HT1080 (cell line): ENCODE measurements around the gene CPXM1. TPM values are rescaled to one million over a fixed set of nuclear protein-coding genes. Genes with fewer than 3 reads are reported as not detected.
"Not testable (repeated sequence)": the region's sequence is repeated elsewhere in the genome, so short reads cannot be mapped to it uniquely, and the experiment has no call there.

Experiments
- DNase-seq: peaks from one replicate; pipeline ENCODE4 v3.0.0-alpha.2; 2015; ENCODE audit warnings: low read depth
- total RNA-seq: library from RNA; depleted of rRNA; stranded (reverse); fragments of >200 nt; shearing (Covaris generic); gene quantifications from 2 replicates; pipeline ENCODE4 v1.2.3, GENCODE V29; 2014

The CPXM1 gene
- total RNA-seq, 1 experiment from 2014 or later: not detected

GRCh38 chr20:2822073-2822472, 21.6 kb upstream of the CPXM1 start:
- peak; percentile 17 for DNase-seq

GRCh38 chr20:2820896-2821869, 20.8 kb upstream of the CPXM1 start:
- DNase-seq: no peak

GRCh38 chr20:2820084-2820895, 19.9 kb upstream of the CPXM1 start:
- DNase-seq: no peak

GRCh38 chr20:2817891-2818595, 17.6 kb upstream of the CPXM1 start:
- no peak for DNase-seq

GRCh38 chr20:2817341-2817726, 16.9 kb upstream of the CPXM1 start:
- DNase-seq: no peak

- no peak for DNase-seq
Measured at GRCh38 chr20:2816583-2817340, 16.3 kb upstream of the CPXM1 start.

GRCh38 chr20:2816030-2816582, 15.7 kb upstream of the CPXM1 start, which contains the start of gene TMEM239:
TMEM239 (plus strand) TSS chr20:2816364; CDS start chr20:2816555, 191 bp downstream.
- no peak for DNase-seq

GRCh38 chr20:2815242-2815900, 14.9 kb upstream of the CPXM1 start:
- no peak for DNase-seq

- DNase-seq: peak; percentile 95
Measured at GRCh38 chr20:2814587-2815051, 14.2 kb upstream of the CPXM1 start, which contains the start of gene C20orf141. C20orf141 (plus strand) TSS chr20:2814987; CDS start chr20:2815185, 198 bp downstream.

GRCh38 chr20:2814076-2814475, 13.6 kb upstream of the CPXM1 start:
- peak; percentile 62 for DNase-seq

GRCh38 chr20:2812189-2812588, 11.8 kb upstream of the CPXM1 start:
- DNase-seq: no peak

GRCh38 chr20:2809690-2810089, 9.3 kb upstream of the CPXM1 start:
- no peak for DNase-seq

- not testable (repeated sequence) for DNase-seq
Measured at GRCh38 chr20:2807929-2808328, 7.5 kb upstream of the CPXM1 start.

- DNase-seq: no peak
Measured at GRCh38 chr20:2807019-2807418, 6.6 kb upstream of the CPXM1 start.

GRCh38 chr20:2806351-2806701, 5.9 kb upstream of the CPXM1 start:
- DNase-seq: no peak

GRCh38 chr20:2805689-2806350, 5.4 kb upstream of the CPXM1 start:
- no peak for DNase-seq

GRCh38 chr20:2804852-2805688, 4.6 kb upstream of the CPXM1 start:
- DNase-seq: no peak
